OCI-LY3 (cell line): ENCODE results near the gene NBEA.
A peak's percentile ranks its signal among the peaks of the same experiment; 100 is the strongest.

Experiments
- H2AFZ ChIP-seq: fragments of 200-600, 300-600 bp; shearing (Covaris generic); 2 replicates; pipeline ENCODE4 v1.6.0; 2014; ENCODE audit warnings: antibody characterized with exemption, low read depth, low read length
- H3K27ac ChIP-seq: fragments of 200-600, 300-600 bp; sonication (generic); 2 replicates; pipeline ENCODE4 v1.5.1; 2014; ENCODE audit warnings: mild to moderate bottlenecking, low read length, moderate library complexity, mixed read lengths
- H3K27me3 ChIP-seq: fragments of 200-600, 300-600 bp; sonication (generic); 2 replicates; pipeline ENCODE4 v1.6.1; 2014; ENCODE audit warnings: low read depth, low read length, mixed read lengths
- H3K36me3 ChIP-seq: fragments of 200-600, 300-600 bp; sonication (generic); replicated peaks from 2 replicates; pipeline ENCODE3; 2014; ENCODE audit warnings: low read depth, low read length, mixed read lengths
- H3K4me1 ChIP-seq: fragments of 300-600, 200-600 bp; sonication (generic); 2 replicates; pipeline ENCODE4 v1.6.1; 2014; ENCODE audit warnings: low read length, mixed read lengths
- H3K4me2 ChIP-seq: fragments of 200-600, 300-600 bp; sonication (generic); 2 replicates; pipeline ENCODE4 v1.6.1; 2014; ENCODE audit warnings: low read length, mixed read lengths
- H3K4me3 ChIP-seq: fragments of 300-600, 200-600 bp; sonication (generic); 2 replicates; pipeline ENCODE4 v1.5.1; 2014; ENCODE audit warnings: antibody characterized with exemption, mild to moderate bottlenecking, low read length, moderate library complexity
- H3K79me2 ChIP-seq: fragments of 300-600, 200-600 bp; shearing (Covaris generic); 2 replicates; pipeline ENCODE4 v1.6.1; 2014; ENCODE audit warnings: mild to moderate bottlenecking, low read length, mixed read lengths
- H3K9ac ChIP-seq: fragments of 300-600, 200-600 bp; shearing (Covaris generic); 2 replicates; pipeline ENCODE4 v1.6.0; 2014; ENCODE audit warnings: mild to moderate bottlenecking, low read length, moderate library complexity
- H3K9me3 ChIP-seq: fragments of 200-600, 300-600 bp; shearing (Covaris generic); 2 replicates; pipeline ENCODE4 v1.6.1; 2014; ENCODE audit warnings: low read length, mixed read lengths; ENCODE audit not compliant: insufficient read depth
- H4K20me1 ChIP-seq: fragments of 200-600, 300-600 bp; sonication (generic); 2 replicates; pipeline ENCODE4 v1.6.1; 2016; ENCODE audit warnings: low read length, mixed read lengths; ENCODE audit not compliant: insufficient read depth
- EZH2phosphoT487 ChIP-seq: fragments of 200-600 bp; shearing (Covaris generic); IDR thresholded peaks from 2 replicates; pipeline ENCODE4 v1.6.1; 2018; ENCODE audit warnings: antibody characterized with exemption, mixed run types, low read depth
- TF ChIP-seq, protein P1 (sequence below): fragments of 200-600, 300-600 bp; sonication (generic); IDR thresholded peaks from 2 replicates; pipeline ENCODE4 v1.5.1; 2014; ENCODE audit warnings: antibody characterized with exemption, low read length, low read depth

The NBEA gene

DNA sequence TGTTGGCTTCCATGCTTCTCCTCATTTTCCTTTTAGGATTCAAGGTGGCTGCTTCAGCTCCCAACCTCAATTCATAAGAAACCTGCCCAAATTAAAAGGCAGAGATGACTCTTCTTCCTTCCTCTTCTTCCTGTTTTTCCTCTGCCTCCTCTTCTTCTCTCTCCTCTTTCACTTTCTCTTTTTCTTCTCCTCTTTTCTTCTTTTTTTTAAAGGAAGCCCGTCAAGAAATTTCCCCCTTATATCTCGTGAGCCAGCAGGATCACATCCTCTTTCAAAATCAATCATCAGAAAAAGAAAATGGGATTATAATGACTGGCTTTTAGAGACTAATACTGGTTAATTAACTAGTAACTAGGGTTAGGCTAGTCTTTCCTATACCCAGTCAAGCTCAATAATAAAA, 220.3 kb downstream of the NBEA start:
- Histone ChIP-seq H3K9me3 (no peaks in the 10 kb centered on the region), H2AFZ (no peak overlapping the region), H3K27me3 (no peaks in the 10 kb centered on the region), H3K4me3 (peak overlapping the region; percentile 37), H3K9ac (peak overlapping the region; percentile 1; the same call in 1 of the 2 replicates), H4K20me1 (no peaks in the 10 kb centered on the region), H3K79me2 (no peaks in the 10 kb centered on the region), H3K27ac (peak overlapping the region; percentile 69; the same call in 1 of the 2 replicates), H3K4me1 (peaks cover 35% of the 10 kb centered on the region), H3K4me2 (peak overlapping the region; percentile 49), H3K36me3 (no peaks in the 10 kb centered on the region)
- TF ChIP-seq, protein P1, sequence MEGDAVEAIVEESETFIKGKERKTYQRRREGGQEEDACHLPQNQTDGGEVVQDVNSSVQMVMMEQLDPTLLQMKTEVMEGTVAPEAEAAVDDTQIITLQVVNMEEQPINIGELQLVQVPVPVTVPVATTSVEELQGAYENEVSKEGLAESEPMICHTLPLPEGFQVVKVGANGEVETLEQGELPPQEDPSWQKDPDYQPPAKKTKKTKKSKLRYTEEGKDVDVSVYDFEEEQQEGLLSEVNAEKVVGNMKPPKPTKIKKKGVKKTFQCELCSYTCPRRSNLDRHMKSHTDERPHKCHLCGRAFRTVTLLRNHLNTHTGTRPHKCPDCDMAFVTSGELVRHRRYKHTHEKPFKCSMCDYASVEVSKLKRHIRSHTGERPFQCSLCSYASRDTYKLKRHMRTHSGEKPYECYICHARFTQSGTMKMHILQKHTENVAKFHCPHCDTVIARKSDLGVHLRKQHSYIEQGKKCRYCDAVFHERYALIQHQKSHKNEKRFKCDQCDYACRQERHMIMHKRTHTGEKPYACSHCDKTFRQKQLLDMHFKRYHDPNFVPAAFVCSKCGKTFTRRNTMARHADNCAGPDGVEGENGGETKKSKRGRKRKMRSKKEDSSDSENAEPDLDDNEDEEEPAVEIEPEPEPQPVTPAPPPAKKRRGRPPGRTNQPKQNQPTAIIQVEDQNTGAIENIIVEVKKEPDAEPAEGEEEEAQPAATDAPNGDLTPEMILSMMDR, result no peak
- no peak for TF ChIP-seq EZH2phosphoT487

DNA sequence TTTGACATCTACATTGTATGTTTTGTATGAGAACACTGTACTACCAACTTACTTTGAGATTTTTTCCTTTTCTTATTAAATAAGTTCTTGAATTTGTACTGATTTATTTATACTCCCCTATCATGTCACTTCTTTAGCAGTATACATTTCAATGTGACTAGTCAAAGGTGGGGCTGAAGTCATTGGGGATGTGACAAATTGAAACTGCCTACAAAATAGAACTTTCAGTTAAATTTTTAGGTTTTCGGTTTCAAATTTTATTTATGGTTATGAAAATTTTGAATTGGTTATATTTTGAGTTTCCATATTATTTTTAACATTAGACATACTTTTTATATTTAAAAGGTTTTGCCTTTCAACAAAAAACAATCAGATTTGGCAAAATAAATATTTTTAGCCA, 221.6 kb downstream of the NBEA start:
- no peak for TF ChIP-seq EZH2phosphoT487
- TF ChIP-seq, protein P1, result no peak
- peak overlapping the region; percentile 69 for H3K27ac ChIP-seq
- no peaks in the 10 kb centered on the region for H3K79me2 ChIP-seq
- peaks cover 39% of the 10 kb centered on the region for H3K4me1 ChIP-seq
- no peaks in the 10 kb centered on the region for H3K9me3 ChIP-seq
- H3K4me3 ChIP-seq, result 0 out of 2 replicates have a peak overlapping the region, but pooled peaks have one; percentile 1
- H2AFZ ChIP-seq, result no peak overlapping the region
- H3K27me3 ChIP-seq, result no peaks in the 10 kb centered on the region
- peak overlapping the region; percentile 21; the same call in 1 of the 2 replicates for H3K9ac ChIP-seq
- H3K36me3 ChIP-seq, result no peaks in the 10 kb centered on the region
- peak overlapping the region; percentile 49 for H3K4me2 ChIP-seq
- no peaks in the 10 kb centered on the region for H4K20me1 ChIP-seq

DNA sequence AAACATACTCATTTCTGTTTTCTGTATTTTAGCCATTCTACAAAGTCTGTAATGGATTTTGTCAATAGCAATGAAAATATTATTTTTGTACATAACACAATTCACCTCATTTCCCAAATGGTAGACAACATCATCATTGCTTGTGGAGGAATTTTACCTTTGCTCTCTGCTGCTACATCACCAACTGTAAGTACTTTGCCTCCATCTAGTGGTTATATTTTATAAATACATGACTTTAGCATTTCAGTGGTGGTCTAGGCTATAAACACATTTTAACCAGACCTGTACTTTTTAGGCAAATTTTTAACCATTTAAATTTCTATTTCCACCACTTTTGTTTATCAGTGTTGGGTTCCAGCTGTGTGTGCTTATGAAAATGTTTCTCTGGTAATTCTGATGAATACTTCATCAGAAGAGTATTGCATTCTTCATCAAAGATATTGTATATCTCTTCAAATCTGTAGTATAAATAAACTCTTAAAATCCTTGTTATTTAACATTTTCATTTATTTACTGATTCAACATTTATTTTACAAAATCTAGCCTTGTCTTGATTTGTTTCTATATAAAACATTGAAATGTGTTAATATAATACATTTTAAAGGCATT, 222.4 kb downstream of the NBEA start:
- H3K79me2 ChIP-seq, result no peaks in the 10 kb centered on the region
- no peak overlapping the region for H2AFZ ChIP-seq
- H3K9ac ChIP-seq, result no peak overlapping the region
- peak overlapping the region; percentile 69; the same call in 1 of the 2 replicates for H3K27ac ChIP-seq
- TF ChIP-seq, protein P1, result peak; percentile 86
- TF ChIP-seq EZH2phosphoT487, result no peak
- no peaks in the 10 kb centered on the region for H4K20me1 ChIP-seq
- no peaks in the 10 kb centered on the region for H3K27me3 ChIP-seq
- H3K9me3 ChIP-seq, result no peaks in the 10 kb centered on the region
- no peaks in the 10 kb centered on the region for H3K36me3 ChIP-seq
- no peak overlapping the region for H3K4me3 ChIP-seq
- H3K4me2 ChIP-seq, result peak overlapping the region; percentile 49; the same call in 1 of the 2 replicates
- H3K4me1 ChIP-seq, result peaks cover 43% of the 10 kb centered on the region

DNA sequence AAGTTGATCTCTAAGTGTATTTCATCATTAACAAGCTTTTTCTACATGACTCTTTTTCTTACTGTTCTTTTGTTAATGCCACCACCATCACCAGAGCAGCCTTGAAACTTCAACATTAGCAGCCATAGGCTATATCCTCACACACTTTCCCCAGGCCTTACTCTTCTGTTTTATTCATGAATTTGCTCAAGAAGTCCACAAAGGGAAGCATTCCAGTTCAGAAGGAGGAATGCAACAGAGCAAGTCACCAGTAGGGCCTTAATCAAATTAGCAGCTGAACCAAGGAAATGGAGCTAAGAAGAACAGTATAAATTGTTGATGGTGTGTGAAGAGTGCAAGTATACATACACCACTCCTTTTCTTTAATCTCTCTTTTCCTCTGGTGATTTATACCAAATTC, 223.1 kb downstream of the NBEA start:
- no peaks in the 10 kb centered on the region for H4K20me1 ChIP-seq
- no peaks in the 10 kb centered on the region for H3K27me3 ChIP-seq
- TF ChIP-seq, protein P1, result no peak
- TF ChIP-seq EZH2phosphoT487, result no peak
- H3K9ac ChIP-seq, result no peak overlapping the region
- no peak overlapping the region for H3K27ac ChIP-seq
- H3K79me2 ChIP-seq, result no peaks in the 10 kb centered on the region
- no peak overlapping the region for H3K4me3 ChIP-seq
- no peaks in the 10 kb centered on the region for H3K36me3 ChIP-seq
- H3K4me1 ChIP-seq, result peaks cover 43% of the 10 kb centered on the region
- H3K4me2 ChIP-seq, result no peak overlapping the region
- no peak overlapping the region for H2AFZ ChIP-seq
- no peaks in the 10 kb centered on the region for H3K9me3 ChIP-seq
